ENCODE measurements around the gene MUC13. TPM values are rescaled to one million over a fixed set of nuclear protein-coding genes. Genes with fewer than 3 reads are reported as not detected.

MUC13 gene
- total and polyA plus RNA-seq, 9 of the 15 experiments (the other 6 are each of a cell fraction or from before 2014, with no cell fraction given) = 0.09 TPM; not detected in 8

DNA sequence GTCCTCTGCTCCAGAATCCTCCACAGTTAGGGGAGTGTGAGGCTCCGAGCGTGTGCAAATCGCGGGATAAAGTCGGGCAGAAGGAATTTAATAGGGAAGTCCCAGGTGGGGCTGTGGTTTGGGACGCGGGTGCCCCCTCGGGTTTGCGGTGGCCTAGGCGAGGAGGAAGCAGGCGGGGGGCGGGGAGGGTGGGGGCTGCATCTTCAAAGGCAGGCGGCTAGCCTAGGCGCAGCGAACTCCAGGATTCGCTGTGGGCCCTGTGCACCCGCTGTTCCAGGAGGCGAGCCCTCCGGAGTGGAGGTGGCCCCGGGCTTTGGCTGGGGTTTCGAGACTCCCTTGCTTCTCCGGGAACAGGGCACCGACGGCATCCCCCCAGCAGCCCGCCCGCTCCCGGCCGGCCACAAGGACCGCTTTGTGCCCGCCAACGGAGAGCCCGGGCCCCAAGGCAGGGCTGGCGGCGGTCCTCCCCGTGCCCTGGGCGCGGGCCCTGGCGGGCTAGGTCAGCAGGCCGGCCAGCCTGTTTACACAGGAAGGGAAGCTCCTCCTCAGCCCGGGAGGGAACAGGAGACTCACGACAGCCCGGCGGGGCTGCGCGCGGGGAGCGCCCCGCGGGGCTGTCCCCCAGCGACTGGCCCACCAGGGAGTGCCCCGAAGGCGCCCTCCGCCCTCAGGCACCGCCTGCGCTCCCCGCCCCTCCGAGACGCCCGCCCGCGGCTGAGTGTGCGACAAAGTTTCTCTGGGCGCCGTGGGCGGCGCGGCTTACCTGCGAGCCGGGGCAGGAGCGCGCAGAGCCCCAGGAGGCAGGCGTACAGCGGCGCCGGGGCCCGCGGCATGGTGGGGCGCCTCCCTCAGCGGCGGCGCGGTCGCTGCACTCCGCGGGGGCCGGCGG lies 48.1 kb downstream of the MUC13 start:
- no peaks in the 10 kb centered on the region for H4K20me1 ChIP-seq (replicated peaks; ENCODE audit: control insufficient read depth, insufficient read depth, low read length)
- ChIA-PET POLR2A (interaction anchor here (0.7 kb wide), 1 partner anchor 26 kb away, joined by 4 read pairs; no protein-coding TSS in a partner anchor), CTCF (ENCODE audit: low intra/inter-chr PET ratio) (interaction anchor here (0.6 kb wide), 1 partner anchor 699 kb away, joined by 3 read pairs; no protein-coding TSS in a partner anchor)
- no peaks in the 10 kb centered on the region for H3K36me3 ChIP-seq (ENCODE audit: control insufficient read depth, insufficient read depth, low read length)
- ATAC-seq (peak; percentile 67), DNase-seq (ENCODE audit: extremely low read depth in 1 of 4, low spot score in 3 of 4) (peak; percentile 38 to 63 (median 54)), FAIRE-seq (no peak)
- peaks cover 17% of the 10 kb centered on the region; the same call in 2 of the 3 replicates for H3K79me2 ChIP-seq (ENCODE audit: control insufficient read depth, insufficient read depth, low read length)
- peaks cover 18 to 23% of the 10 kb centered on the region in 2 experiments; a peak in 4 of 5 replicates for H3K4me1 ChIP-seq (replicated peaks in 1 of 2; ENCODE audit: control insufficient read depth in 2 of 2, insufficient read depth in 2 of 2, low read length in 2 of 2)
- no peaks in the 10 kb centered on the region for H3K9me3 ChIP-seq (replicated peaks; ENCODE audit: control insufficient read depth, insufficient read depth, low read depth, low read length)
- H3K9me1 ChIP-seq (ENCODE audit: control insufficient read depth, insufficient read depth, low read length) = no peaks in the 10 kb centered on the region
- intact Hi-C loops (cut with micrococcal nuclease) (loop anchor here (5.0 to 10.0 kb wide), 2 partner anchors 52 to 114 kb away; no protein-coding TSS in a partner anchor), in situ Hi-C loops (cut with MboI) (no loop called here)
- H3K4me3 ChIP-seq = peak overlapping the region; percentile 60
- H3K27me3 ChIP-seq (ENCODE audit: control insufficient read depth in 2 of 2, insufficient read depth in 2 of 2, low read length in 2 of 2) = no peaks in the 10 kb centered on the region; a peak in 1 of 5 replicates
- peak overlapping the region; percentile 78 for H3K4me2 ChIP-seq (ENCODE audit: insufficient read depth, low read length)
- peak overlapping the region; percentile 59 for H2AFZ ChIP-seq (ENCODE audit: low read depth, low read length)
- BruUV-seq (replicated peaks) = no TSS peak
- peak overlapping the region; percentile 52; the same call in 2 of the 3 replicates for H3K27ac ChIP-seq (ENCODE audit: extremely low read depth, low read depth, low read length)
- H3K9ac ChIP-seq (ENCODE audit: insufficient read depth in 1 of 2, low read depth in 2 of 2, low read length in 2 of 2) = peak overlapping the region; percentile 62 to 91
- 8% methylated on average over 26 of the region's 87 CpGs for WGBS (ENCODE audit: insufficient coverage, low coverage, missing lambda C conversion rate)
- no peak for TF ChIP-seq HDAC1 (IDR thresholded peaks at IDR 0.05)
- TF ChIP-seq TGIF2 (CRISPR knock-in tag; IDR thresholded peaks at IDR 0.05) = no peak
- TF ChIP-seq NONO (IDR thresholded peaks at IDR 0.05; ENCODE audit: low read depth in 2 of 2, low read length in 1 of 2) = peak in 1 of 2 experiments; percentile 40; a peak in 2 of 4 replicates
- TF ChIP-seq NRF1 (conservative IDR thresholded peaks at IDR 0.05 in 1 of 2, IDR thresholded peaks at IDR 0.05 in 1 of 2) = peak in 1 of 2 experiments; percentile 12; a peak in 2 of 4 replicates
- peak; percentile 4 for TF ChIP-seq HNRNPH1 (optimal IDR thresholded peaks at IDR 0.05; ENCODE audit: low read depth, low read length)
- TF ChIP-seq, protein P1, sequence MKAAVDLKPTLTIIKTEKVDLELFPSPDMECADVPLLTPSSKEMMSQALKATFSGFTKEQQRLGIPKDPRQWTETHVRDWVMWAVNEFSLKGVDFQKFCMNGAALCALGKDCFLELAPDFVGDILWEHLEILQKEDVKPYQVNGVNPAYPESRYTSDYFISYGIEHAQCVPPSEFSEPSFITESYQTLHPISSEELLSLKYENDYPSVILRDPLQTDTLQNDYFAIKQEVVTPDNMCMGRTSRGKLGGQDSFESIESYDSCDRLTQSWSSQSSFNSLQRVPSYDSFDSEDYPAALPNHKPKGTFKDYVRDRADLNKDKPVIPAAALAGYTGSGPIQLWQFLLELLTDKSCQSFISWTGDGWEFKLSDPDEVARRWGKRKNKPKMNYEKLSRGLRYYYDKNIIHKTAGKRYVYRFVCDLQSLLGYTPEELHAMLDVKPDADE (conservative IDR thresholded peaks at IDR 0.05; ENCODE audit: control insufficient read depth, low read depth, low read length) = no peak
- peak; percentile 56 to 76; a peak in 2 of 4 replicates for TF ChIP-seq FOXA3 (CRISPR knock-in tag; conservative IDR thresholded peaks at IDR 0.05 in 1 of 2, IDR thresholded peaks at IDR 0.05 in 1 of 2)
- TF ChIP-seq CEBPG (CRISPR knock-in tag; IDR thresholded peaks at IDR 0.05) = no peak
- TF ChIP-seq CEBPG (tag; conservative IDR thresholded peaks at IDR 0.05 in 1 of 2, IDR thresholded peaks at IDR 0.05 in 1 of 2) = no peak
- peak; percentile 55 for TF ChIP-seq RBFOX2 (IDR thresholded peaks at IDR 0.05; ENCODE audit: low read depth, low read length)
- 0 out of 2 replicates have a peak, but pooled peaks have one; percentile 15 for TF ChIP-seq SAFB (IDR thresholded peaks at IDR 0.05; ENCODE audit: borderline replicate concordance, low read depth, low read length)
- TF ChIP-seq, protein P2, sequence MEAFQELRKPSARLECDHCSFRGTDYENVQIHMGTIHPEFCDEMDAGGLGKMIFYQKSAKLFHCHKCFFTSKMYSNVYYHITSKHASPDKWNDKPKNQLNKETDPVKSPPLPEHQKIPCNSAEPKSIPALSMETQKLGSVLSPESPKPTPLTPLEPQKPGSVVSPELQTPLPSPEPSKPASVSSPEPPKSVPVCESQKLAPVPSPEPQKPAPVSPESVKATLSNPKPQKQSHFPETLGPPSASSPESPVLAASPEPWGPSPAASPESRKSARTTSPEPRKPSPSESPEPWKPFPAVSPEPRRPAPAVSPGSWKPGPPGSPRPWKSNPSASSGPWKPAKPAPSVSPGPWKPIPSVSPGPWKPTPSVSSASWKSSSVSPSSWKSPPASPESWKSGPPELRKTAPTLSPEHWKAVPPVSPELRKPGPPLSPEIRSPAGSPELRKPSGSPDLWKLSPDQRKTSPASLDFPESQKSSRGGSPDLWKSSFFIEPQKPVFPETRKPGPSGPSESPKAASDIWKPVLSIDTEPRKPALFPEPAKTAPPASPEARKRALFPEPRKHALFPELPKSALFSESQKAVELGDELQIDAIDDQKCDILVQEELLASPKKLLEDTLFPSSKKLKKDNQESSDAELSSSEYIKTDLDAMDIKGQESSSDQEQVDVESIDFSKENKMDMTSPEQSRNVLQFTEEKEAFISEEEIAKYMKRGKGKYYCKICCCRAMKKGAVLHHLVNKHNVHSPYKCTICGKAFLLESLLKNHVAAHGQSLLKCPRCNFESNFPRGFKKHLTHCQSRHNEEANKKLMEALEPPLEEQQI (IDR thresholded peaks at IDR 0.05) = no peak
- peak; percentile 17; the same call in 1 of the 2 replicates for TF ChIP-seq SPI1 (IDR thresholded peaks at IDR 0.05; ENCODE audit: borderline replicate concordance, low read depth, low read length)
- TF ChIP-seq POLR2G (IDR thresholded peaks at IDR 0.05; ENCODE audit: low read depth, low read length) = peak; percentile 56

Data from K562 (cell line).